ENCODE measurements around the gene EHD3.

The EHD3 gene

GRCh38 chr2:31265234-31265633, 31.3 kb downstream of the EHD3 start:
- TF ChIP-seq ISL1 (CRISPR knock-in tag; IDR thresholded peaks at IDR 0.05) (no peak), OSR1 (CRISPR knock-in tag; IDR thresholded peaks at IDR 0.05) (no peak), ZNF8 (CRISPR knock-in tag; IDR thresholded peaks at IDR 0.05) (no peak), ESRRG (CRISPR knock-in tag; IDR thresholded peaks at IDR 0.05) (no peak), CSDC2 (CRISPR knock-in tag; IDR thresholded peaks at IDR 0.05) (no peak), SNAI2 (CRISPR knock-in tag; IDR thresholded peaks at IDR 0.05) (no peak), CREB5 (CRISPR knock-in tag; IDR thresholded peaks at IDR 0.05; ENCODE audit: low read depth) (no peak), ZC3H10 (CRISPR knock-in tag; IDR thresholded peaks at IDR 0.05) (no peak), PPARA (CRISPR knock-in tag; IDR thresholded peaks at IDR 0.05; ENCODE audit: borderline replicate concordance) (no peak), ZNF565 (CRISPR knock-in tag; conservative IDR thresholded peaks at IDR 0.05; ENCODE audit: low read depth) (no peak), TOX (CRISPR knock-in tag; IDR thresholded peaks at IDR 0.05; ENCODE audit: borderline replicate concordance) (no peak), RARB (CRISPR knock-in tag; IDR thresholded peaks at IDR 0.05) (no peak), GLIS3 (CRISPR knock-in tag; IDR thresholded peaks at IDR 0.05) (no peak), ZFP3 (CRISPR knock-in tag; IDR thresholded peaks at IDR 0.05) (no peak), PATZ1 (CRISPR knock-in tag; IDR thresholded peaks at IDR 0.05; ENCODE audit: borderline replicate concordance) (no peak), POU6F1 (CRISPR knock-in tag; IDR thresholded peaks at IDR 0.05; ENCODE audit: borderline replicate concordance, low read depth) (no peak), CSRNP3 (CRISPR knock-in tag; IDR thresholded peaks at IDR 0.05) (no peak), BACH2 (CRISPR knock-in tag; IDR thresholded peaks at IDR 0.05; ENCODE audit: borderline replicate concordance) (no peak)
- ATAC-seq = no peak

GRCh38 chr2:31266804-31267203, 32.9 kb downstream of the EHD3 start:
- ATAC-seq = no peak
- TF ChIP-seq ZNF565 (CRISPR knock-in tag; conservative IDR thresholded peaks at IDR 0.05; ENCODE audit: low read depth) (no peak), TSHZ2 (CRISPR knock-in tag; IDR thresholded peaks at IDR 0.05) (no peak), ZFP30 (CRISPR knock-in tag; IDR thresholded peaks at IDR 0.05) (no peak), ZC3H10 (CRISPR knock-in tag; IDR thresholded peaks at IDR 0.05) (no peak), ZNF8 (CRISPR knock-in tag; IDR thresholded peaks at IDR 0.05) (no peak), TCF4 (CRISPR knock-in tag; IDR thresholded peaks at IDR 0.05; ENCODE audit: borderline replicate concordance) (no peak), CSRNP3 (CRISPR knock-in tag; IDR thresholded peaks at IDR 0.05) (no peak), OSR1 (CRISPR knock-in tag; IDR thresholded peaks at IDR 0.05) (no peak), ARNTL (CRISPR knock-in tag; IDR thresholded peaks at IDR 0.05; ENCODE audit: borderline replicate concordance, low read depth) (no peak)

All from SK-N-SH treated with all-trans-retinoic acid at 6 μM for 48 hours (cell line).